GM13976 (cell line): ENCODE data around the gene NPAS2.
A peak's percentile ranks its signal among the peaks of the same experiment; 100 is the strongest.

Source experiments
- DNase-seq: peaks from one replicate; pipeline ENCODE4 v3.0.0; 2012; ENCODE audit warnings: low spot score
- CTCF ChIP-seq: IDR thresholded peaks from 2 replicates; pipeline ENCODE4 v1.5.1; 2012; ENCODE audit warnings: borderline replicate concordance, mild to moderate bottlenecking; ENCODE audit not compliant: insufficient read depth; ENCODE audit errors: extremely low read depth, missing control alignments, control extremely low read depth
- in situ Hi-C: fragments of 300-500 bp; cut with MboI; formaldehyde crosslinking; loops from one replicate; pipeline ENCODE4 v1.12.0; 2022; ENCODE audit warnings: low sequenced_read_pairs, mixed read lengths, inconsistent platforms; ENCODE audit not compliant: unreplicated experiment

NPAS2 gene

GRCh38 chr2:100818606-100819369, 1.2 kb upstream of the NPAS2 start:
- peak; percentile 45 for DNase-seq
- in situ Hi-C loops = no loop called here

GRCh38 chr2:100820273-100820522, 259 bp downstream of the NPAS2 start:
- in situ Hi-C loops = no loop called here
- no peak for TF ChIP-seq CTCF
- no peak for DNase-seq

More at GRCh38 chr2:100818606-100819369, 1.2 kb upstream of the NPAS2 start:
- TF ChIP-seq CTCF = no peak

GRCh38 chr2:100820523-100821254, 750 bp downstream of the NPAS2 start:
- in situ Hi-C loops = no loop called here
- DNase-seq = peak; percentile 30
- TF ChIP-seq CTCF = no peak

DNA sequence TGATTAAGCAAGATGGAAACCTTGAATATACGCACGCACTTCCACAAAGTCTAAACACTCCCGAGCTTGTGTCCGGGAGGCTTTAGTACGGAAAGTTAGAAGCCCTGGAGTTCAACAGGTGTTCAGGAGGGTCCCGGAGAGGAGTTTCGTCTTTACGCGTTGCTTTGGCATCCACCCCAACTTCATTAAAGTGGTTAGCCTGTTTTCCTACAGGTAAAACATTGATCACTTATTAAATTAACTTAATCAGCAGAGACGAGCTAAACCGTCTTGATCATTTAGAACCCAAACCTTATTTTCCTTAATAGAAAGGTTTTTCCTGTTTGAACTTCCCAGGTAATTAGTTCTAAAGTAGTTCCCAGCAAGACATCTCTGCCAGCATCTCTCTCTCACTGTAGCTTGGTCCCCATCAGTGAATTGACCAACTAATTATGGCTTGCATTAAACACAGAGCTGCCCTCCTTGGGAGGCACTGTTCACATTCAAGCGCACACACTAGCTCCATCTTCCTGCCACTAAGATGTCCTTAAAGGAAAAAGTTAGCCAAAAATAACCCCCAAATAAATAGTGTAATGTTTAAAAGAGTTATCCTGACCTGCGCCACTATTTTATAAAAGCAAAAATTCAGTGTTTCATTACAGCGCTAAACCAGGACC, 1.4 kb downstream of the NPAS2 start:
- in situ Hi-C loops = no loop called here
- no peak for DNase-seq
- no peak for TF ChIP-seq CTCF

DNA sequence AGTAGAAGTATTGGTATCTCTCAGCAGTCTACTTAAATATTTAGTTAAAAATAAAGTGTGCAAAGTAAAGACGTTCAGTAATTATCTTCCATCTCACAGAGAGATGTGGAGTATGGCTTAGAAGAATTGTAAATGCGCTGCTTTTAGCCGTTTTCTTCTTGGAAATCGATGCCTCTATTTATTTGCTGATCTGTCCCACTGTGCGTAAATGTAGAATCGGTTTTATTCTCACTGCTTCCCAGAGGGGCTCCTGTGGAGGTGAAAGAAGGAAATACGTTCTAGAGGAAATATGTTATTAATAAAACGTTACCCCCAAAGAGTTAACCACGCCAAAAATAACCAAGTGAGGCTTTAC, 1.9 kb downstream of the NPAS2 start:
- no peak for DNase-seq
- in situ Hi-C loops = no loop called here
- no peak for TF ChIP-seq CTCF

DNA sequence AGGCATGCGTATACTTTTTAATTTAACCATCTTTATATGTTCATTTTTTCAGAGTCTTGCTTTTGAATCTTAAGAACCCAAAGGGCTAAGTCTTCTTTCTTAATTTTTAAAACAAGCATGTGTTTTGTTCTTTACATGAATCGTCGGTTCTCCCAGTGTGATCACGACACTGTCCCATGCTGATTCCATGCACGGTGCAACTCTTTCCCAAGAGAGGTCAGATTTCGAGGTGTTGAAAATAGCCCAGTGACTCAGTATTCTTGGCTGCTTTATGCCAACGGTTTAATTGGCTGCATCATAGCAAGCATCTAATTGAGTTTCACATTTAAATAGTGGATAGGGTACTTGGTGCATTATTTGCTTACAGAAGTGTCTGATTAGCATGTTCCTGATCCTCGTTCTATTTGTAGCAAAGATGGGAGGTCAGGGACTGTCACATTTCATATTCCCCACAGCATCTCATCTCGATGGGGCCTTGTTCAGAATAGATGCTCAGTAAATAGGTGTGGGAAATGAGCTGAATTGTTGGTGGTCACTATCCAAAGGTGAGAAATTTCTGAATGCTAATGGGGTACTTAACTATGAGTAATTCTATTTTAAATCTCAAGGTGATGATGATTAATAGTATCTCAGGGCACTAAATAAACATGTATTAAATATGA, 2.8 kb downstream of the NPAS2 start:
- in situ Hi-C loops = no loop called here
- DNase-seq = no peak
- no peak for TF ChIP-seq CTCF
